ENCODE results near the gene SP8. TPM values are rescaled to one million over a fixed set of nuclear protein-coding genes. Genes with fewer than 3 reads are reported as not detected.

The SP8 gene
- total and polyA plus RNA-seq, 3 donors from 2014 or later: 0.26 to 2.2 (median 2.1) TPM

- TF ChIP-seq POLR2A (IDR thresholded peaks at IDR 0.05) (no peak), CTCF (IDR thresholded peaks at IDR 0.05) (no peak)
- 1 to 4% methylated on average over 45 to 49 of the region's 49 CpGs for WGBS, 2 donors
- DNase-seq: peak; percentile 51
- Histone ChIP-seq H3K27ac (no peak overlapping the region), H3K4me1 (peaks cover 6% of the 10 kb centered on the region), H3K9me3 (no peaks in the 10 kb centered on the region), H3K27me3 (no peaks in the 10 kb centered on the region), H3K36me3 (ENCODE audit: low read depth, missing control alignments) (no peaks in the 10 kb centered on the region), H3K4me3 (peak overlapping the region; percentile 39 to 56)
- intact Hi-C loops (cut with DNase I; ENCODE audit: low total_unique reads): no loop called here
Observed at GRCh38 chr7:20783700-20784387, 2.8 kb downstream of the SP8 start.

- Histone ChIP-seq H3K9me3 (no peaks in the 10 kb centered on the region), H3K4me3 (peak overlapping the region; percentile 39 to 56), H3K36me3 (ENCODE audit: low read depth, missing control alignments) (no peaks in the 10 kb centered on the region), H3K4me1 (peaks cover 6% of the 10 kb centered on the region), H3K27ac (no peak overlapping the region), H3K27me3 (no peaks in the 10 kb centered on the region)
- no peak for TF ChIP-seq CTCF (IDR thresholded peaks at IDR 0.05)
- TF ChIP-seq POLR2A (IDR thresholded peaks at IDR 0.05): no peak
- WGBS, 2 donors: 12 to 15% methylated on average over 15 of the region's 15 CpGs
- DNase-seq: no peak
- intact Hi-C loops (cut with DNase I; ENCODE audit: low total_unique reads): no loop called here
Observed at GRCh38 chr7:20783125-20783699, 3.5 kb downstream of the SP8 start.

DNA sequence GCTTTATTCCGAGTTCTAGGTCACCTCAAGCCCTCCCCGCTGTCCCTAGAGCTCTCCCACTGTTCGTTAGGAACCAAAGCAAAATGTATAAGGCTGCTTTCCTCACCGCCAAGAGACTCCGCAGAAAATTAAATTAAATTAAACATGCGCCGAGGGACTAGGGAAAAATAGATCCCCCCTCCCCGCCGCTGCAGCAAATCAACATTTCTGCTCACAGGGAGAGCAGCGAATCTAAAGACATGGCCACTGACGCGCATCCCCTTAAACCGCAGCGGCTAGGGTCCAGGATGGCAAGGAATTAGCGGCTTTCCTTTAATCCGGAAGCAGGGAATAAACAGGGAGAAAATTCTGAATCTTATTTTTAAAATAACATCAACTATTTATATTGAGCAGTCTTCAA, 7.6 kb downstream of the SP8 start:
- H3K36me3 ChIP-seq (ENCODE audit: low read depth, missing control alignments): no peaks in the 10 kb centered on the region
- H3K27me3 ChIP-seq: no peaks in the 10 kb centered on the region
- H3K4me1 ChIP-seq: peaks cover 4% of the 10 kb centered on the region
- intact Hi-C loops (cut with DNase I; ENCODE audit: low total_unique reads): no loop called here
- no peaks in the 10 kb centered on the region for H3K9me3 ChIP-seq
- peak overlapping the region in 1 of 2 donors; percentile 10 for H3K4me3 ChIP-seq
- no peak for DNase-seq
- no peak overlapping the region for H3K27ac ChIP-seq
- WGBS, 2 donors: 8 to 17% methylated on average over 16 of the region's 16 CpGs
- TF ChIP-seq CTCF (IDR thresholded peaks at IDR 0.05): no peak
- TF ChIP-seq POLR2A (IDR thresholded peaks at IDR 0.05): no peak

GRCh38 chr7:20778063-20778721, 8.5 kb downstream of the SP8 start:
- Histone ChIP-seq H3K36me3 (ENCODE audit: low read depth, missing control alignments) (no peaks in the 10 kb centered on the region), H3K4me3 (peak overlapping the region; percentile 10 to 26), H3K9me3 (no peaks in the 10 kb centered on the region), H3K4me1 (peaks cover 4% of the 10 kb centered on the region), H3K27ac (no peak overlapping the region), H3K27me3 (no peaks in the 10 kb centered on the region)
- 0 to 2% methylated on average over 54 to 62 of the region's 63 CpGs for WGBS, 2 donors
- peak; percentile 56 for DNase-seq
- TF ChIP-seq CTCF (IDR thresholded peaks at IDR 0.05): peak in 2 of 3 experiments; percentile 35 to 39
- no peak for TF ChIP-seq POLR2A (IDR thresholded peaks at IDR 0.05)
- intact Hi-C loops (cut with DNase I; ENCODE audit: low total_unique reads): no loop called here

All from testis (tissue), 3 donors.